22Rv1 (cell line): ENCODE data around the gene COCH.

ENCODE experiments used
- H3K27ac ChIP-seq: fragments of 450-650 bp; 2 replicates; pipeline ENCODE4 v1.5.1; 2017
- ZFX ChIP-seq: fragments of 450-650 bp; IDR thresholded peaks from 2 replicates; pipeline ENCODE4 v1.6.1; 2017; ENCODE audit warnings: antibody characterized with exemption, borderline replicate concordance
- TF ChIP-seq, protein P1 (sequence below): fragments of 450-650 bp; IDR thresholded peaks from 2 replicates; pipeline ENCODE4 v1.5.1; 2017; ENCODE audit warnings: mild to moderate bottlenecking

Gene COCH

DNA sequence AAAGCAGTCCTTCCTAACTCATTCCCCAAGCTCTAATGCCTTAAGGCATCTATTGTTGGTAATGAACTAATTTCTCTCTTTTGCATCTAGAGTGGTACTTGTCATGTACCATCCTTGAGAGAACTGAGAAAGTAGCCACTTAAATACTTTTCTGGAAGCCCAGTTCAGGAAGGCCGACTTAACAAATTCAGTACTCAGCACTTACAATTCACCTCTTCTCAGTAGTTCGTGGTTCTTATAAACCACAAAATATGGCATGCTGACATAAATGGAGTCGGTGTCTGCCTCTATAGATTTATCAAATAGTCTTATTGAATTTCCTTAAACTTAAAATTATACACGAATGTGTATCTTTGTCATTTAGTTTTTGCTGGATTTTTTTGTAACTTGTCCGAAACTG is 9.4 kb upstream of the COCH start:
- no peak for TF ChIP-seq ZFX
- TF ChIP-seq, protein P1, sequence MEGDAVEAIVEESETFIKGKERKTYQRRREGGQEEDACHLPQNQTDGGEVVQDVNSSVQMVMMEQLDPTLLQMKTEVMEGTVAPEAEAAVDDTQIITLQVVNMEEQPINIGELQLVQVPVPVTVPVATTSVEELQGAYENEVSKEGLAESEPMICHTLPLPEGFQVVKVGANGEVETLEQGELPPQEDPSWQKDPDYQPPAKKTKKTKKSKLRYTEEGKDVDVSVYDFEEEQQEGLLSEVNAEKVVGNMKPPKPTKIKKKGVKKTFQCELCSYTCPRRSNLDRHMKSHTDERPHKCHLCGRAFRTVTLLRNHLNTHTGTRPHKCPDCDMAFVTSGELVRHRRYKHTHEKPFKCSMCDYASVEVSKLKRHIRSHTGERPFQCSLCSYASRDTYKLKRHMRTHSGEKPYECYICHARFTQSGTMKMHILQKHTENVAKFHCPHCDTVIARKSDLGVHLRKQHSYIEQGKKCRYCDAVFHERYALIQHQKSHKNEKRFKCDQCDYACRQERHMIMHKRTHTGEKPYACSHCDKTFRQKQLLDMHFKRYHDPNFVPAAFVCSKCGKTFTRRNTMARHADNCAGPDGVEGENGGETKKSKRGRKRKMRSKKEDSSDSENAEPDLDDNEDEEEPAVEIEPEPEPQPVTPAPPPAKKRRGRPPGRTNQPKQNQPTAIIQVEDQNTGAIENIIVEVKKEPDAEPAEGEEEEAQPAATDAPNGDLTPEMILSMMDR: no peak
- no peak overlapping the region for H3K27ac ChIP-seq

DNA sequence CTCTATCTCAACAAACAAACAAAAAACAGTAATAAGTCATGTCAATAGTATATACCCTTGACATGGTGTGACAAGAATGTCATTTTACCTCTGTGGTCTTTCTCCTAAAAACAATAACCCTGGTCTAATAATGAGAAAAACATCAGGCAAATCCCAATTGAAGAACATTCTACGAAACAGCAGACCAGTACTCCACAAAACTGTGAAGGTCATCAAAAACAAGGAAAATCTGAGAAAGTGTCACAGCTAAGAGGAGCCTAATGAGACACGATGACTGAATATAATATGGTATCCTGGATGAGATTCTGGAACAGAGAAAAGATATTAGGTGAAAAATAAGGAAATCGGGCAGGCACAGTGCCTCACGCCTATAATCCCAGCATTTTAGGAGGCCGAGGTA is 5.6 kb upstream of the COCH start:
- H3K27ac ChIP-seq: no peak overlapping the region
- TF ChIP-seq, protein P1: no peak
- TF ChIP-seq ZFX: no peak

GRCh38 chr14:30869551-30870155 is 4.7 kb upstream of the COCH start:
- H3K27ac ChIP-seq: no peak overlapping the region
- TF ChIP-seq ZFX: no peak
- TF ChIP-seq, protein P1: no peak

DNA sequence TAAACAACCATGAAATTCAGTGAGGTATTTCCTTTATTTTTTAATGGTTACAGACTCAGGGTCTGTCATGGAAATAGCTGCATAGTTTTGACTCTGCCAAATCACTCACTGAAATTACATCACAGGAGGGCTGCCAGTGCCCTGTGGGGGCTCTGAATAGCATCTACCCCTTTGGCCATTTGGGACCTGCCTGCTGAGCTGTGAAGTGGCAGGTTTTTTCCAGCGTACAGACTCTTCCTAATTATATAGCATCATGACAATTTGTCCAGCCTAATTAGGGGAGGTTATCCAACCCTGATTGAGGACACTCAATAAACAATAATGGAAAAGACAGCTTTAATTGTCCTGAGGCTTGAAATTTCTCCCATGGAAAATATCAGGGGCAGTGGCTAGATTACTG is 1.8 kb upstream of the COCH start:
- no peak overlapping the region for H3K27ac ChIP-seq
- TF ChIP-seq, protein P1: no peak
- TF ChIP-seq ZFX: no peak

- H3K27ac ChIP-seq: no peak overlapping the region
- TF ChIP-seq, protein P1: no peak
- no peak for TF ChIP-seq ZFX
These were observed 845 bp upstream of the COCH start for GRCh38 chr14:30873308-30874119.

- no peak for TF ChIP-seq ZFX
- TF ChIP-seq, protein P1: no peak
- H3K27ac ChIP-seq: no peak overlapping the region
These were observed 834 bp downstream of the COCH start for GRCh38 chr14:30874999-30875787.

- no peak overlapping the region for H3K27ac ChIP-seq
- no peak for TF ChIP-seq ZFX
- TF ChIP-seq, protein P1: no peak
These were observed 1.4 kb downstream of the COCH start for GRCh38 chr14:30875788-30876053.
